Activated CD4-positive, alpha-beta T cell treated with anti-CD3 and anti-CD28 coated beads for 48 hours (primary cell): Measurements from ENCODE around the gene NEDD4L.

Experiments
- DNase-seq: peaks from one replicate; pipeline ENCODE4 v3.0.0-alpha.2; 2020

NEDD4L gene

GRCh38 chr18:58186258-58186948 lies 142.4 kb downstream of the NEDD4L start:
- no peak for DNase-seq

- DNase-seq = no peak
Observed at GRCh38 chr18:58187674-58188073, 143.6 kb downstream of the NEDD4L start.

- DNase-seq = no peak
Observed at GRCh38 chr18:58188996-58189395, 145.0 kb downstream of the NEDD4L start.

- no peak for DNase-seq
Observed at GRCh38 chr18:58190842-58191530, 147.0 kb downstream of the NEDD4L start.

GRCh38 chr18:58191626-58192025 lies 147.6 kb downstream of the NEDD4L start:
- DNase-seq = no peak

- no peak for DNase-seq
Observed at GRCh38 chr18:58192519-58192918, 148.5 kb downstream of the NEDD4L start.

- DNase-seq = no peak
Observed at GRCh38 chr18:58194028-58194427, 150.0 kb downstream of the NEDD4L start.

GRCh38 chr18:58195278-58195765 lies 151.3 kb downstream of the NEDD4L start:
- peak; percentile 20 for DNase-seq

GRCh38 chr18:58196164-58196563 lies 152.1 kb downstream of the NEDD4L start:
- DNase-seq = no peak

- DNase-seq = no peak
Observed at GRCh38 chr18:58196881-58197872, 153.2 kb downstream of the NEDD4L start.

GRCh38 chr18:58201268-58201667 lies 157.2 kb downstream of the NEDD4L start:
- no peak for DNase-seq

GRCh38 chr18:58201733-58202730 lies 158.0 kb downstream of the NEDD4L start:
- DNase-seq = no peak

GRCh38 chr18:58204776-58205442 lies 160.9 kb downstream of the NEDD4L start:
- DNase-seq = no peak

- DNase-seq = no peak
Observed at GRCh38 chr18:58205443-58206160, 161.6 kb downstream of the NEDD4L start.

- DNase-seq = no peak
Observed at GRCh38 chr18:58207520-58208152, 163.6 kb downstream of the NEDD4L start.

GRCh38 chr18:58208207-58208932 lies 164.3 kb downstream of the NEDD4L start:
- DNase-seq = no peak

- DNase-seq = no peak
Observed at GRCh38 chr18:58209326-58209725, 165.3 kb downstream of the NEDD4L start.

GRCh38 chr18:58211510-58211909 lies 167.5 kb downstream of the NEDD4L start:
- DNase-seq = no peak

- no peak for DNase-seq
Observed at GRCh38 chr18:58212274-58212673, 168.2 kb downstream of the NEDD4L start.
